Kidney epithelial cell (primary cell): ENCODE measurements around the gene CPA2. TPM values are rescaled to one million over a fixed set of nuclear protein-coding genes. Genes with fewer than 3 reads are reported as not detected.
"Not testable (repeated sequence)": the region's sequence is repeated elsewhere in the genome, so short reads cannot be mapped to it uniquely, and the experiment has no call there.

Source experiments
- DNase-seq: peaks from one replicate; pipeline ENCODE4 v3.0.0-alpha.2; 2010; ENCODE audit warnings: low read depth
- H3K27me3 ChIP-seq: 2 replicates; pipeline ENCODE4 v1.6.0; 2011; ENCODE audit warnings: low read length; ENCODE audit not compliant: control insufficient read depth, insufficient read depth
- H3K36me3 ChIP-seq: 2 replicates; pipeline ENCODE4 v1.5.1; 2011; ENCODE audit warnings: low read length; ENCODE audit not compliant: control insufficient read depth, insufficient read depth
- H3K4me3 ChIP-seq: 2 replicates; pipeline ENCODE4 v1.5.1; 2011; ENCODE audit warnings: low read depth, mild to moderate bottlenecking, control low read depth, low read length
- total RNA-seq: library from RNA; depleted of rRNA; stranded (reverse); fragments of >200 nt; gene quantifications from 2 replicates; pipeline ENCODE4 v1.2.3, GENCODE V29; 2015
- TF ChIP-seq, protein P1 (sequence below): IDR thresholded peaks from 2 replicates; pipeline ENCODE4 v1.5.1; 2011; ENCODE audit warnings: mild to moderate bottlenecking, moderate library complexity, low read length, control low read depth, inconsistent platforms; ENCODE audit not compliant: insufficient read depth, poor library complexity, severe bottlenecking

CPA2 gene
- total RNA-seq, 1 donor from 2014 or later = not detected

DNA sequence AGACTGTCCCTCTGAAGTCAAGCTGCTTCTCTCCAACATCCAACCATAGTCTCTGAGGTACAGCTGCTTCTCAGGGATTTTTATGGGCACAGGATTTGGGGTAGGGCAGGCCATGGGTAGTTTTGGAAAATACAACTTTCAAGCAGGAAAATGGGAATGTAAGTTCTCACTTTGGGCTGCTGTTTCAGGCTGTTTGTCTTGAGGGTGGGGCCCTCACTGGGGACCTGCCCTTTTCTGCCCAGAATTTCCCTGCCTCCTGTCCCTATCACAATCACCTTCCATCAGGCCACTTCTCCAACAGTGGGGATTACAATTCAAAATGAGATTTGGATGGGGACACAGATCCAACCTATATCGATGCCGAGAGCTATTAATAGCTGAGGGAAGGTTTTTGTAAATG is 34.5 kb upstream of the CPA2 start:
- DNase-seq = no peak
- no peaks in the 10 kb centered on the region for H3K36me3 ChIP-seq
- TF ChIP-seq, protein P1, sequence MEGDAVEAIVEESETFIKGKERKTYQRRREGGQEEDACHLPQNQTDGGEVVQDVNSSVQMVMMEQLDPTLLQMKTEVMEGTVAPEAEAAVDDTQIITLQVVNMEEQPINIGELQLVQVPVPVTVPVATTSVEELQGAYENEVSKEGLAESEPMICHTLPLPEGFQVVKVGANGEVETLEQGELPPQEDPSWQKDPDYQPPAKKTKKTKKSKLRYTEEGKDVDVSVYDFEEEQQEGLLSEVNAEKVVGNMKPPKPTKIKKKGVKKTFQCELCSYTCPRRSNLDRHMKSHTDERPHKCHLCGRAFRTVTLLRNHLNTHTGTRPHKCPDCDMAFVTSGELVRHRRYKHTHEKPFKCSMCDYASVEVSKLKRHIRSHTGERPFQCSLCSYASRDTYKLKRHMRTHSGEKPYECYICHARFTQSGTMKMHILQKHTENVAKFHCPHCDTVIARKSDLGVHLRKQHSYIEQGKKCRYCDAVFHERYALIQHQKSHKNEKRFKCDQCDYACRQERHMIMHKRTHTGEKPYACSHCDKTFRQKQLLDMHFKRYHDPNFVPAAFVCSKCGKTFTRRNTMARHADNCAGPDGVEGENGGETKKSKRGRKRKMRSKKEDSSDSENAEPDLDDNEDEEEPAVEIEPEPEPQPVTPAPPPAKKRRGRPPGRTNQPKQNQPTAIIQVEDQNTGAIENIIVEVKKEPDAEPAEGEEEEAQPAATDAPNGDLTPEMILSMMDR = no peak

DNA sequence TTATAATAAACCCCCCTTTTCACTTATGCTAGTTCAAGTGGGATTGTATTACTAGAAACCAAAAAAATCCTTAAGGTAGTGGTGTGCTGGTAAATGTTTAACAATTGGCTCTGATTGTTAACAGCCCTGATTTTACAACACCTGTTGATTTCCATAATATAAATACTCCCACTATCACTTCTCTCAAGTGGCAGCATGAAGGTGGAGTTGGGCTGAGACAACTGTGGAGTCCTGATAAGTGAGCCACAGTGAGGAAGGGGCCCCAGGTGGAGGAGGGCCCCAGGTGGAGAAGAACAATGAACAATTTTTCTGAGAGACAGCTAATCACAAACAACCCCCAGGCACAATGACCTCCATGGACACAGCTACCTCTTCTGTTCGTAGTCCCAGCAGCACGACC is 32.6 kb upstream of the CPA2 start:
- H3K27me3 ChIP-seq = no peaks in the 10 kb centered on the region
- no peak overlapping the region for H3K4me3 ChIP-seq
- DNase-seq = no peak
- TF ChIP-seq, protein P1 = no peak
- no peaks in the 10 kb centered on the region for H3K36me3 ChIP-seq

More for the DNA sequence above, 34.5 kb upstream of the CPA2 start:
- Histone ChIP-seq H3K27me3 (no peaks in the 10 kb centered on the region), H3K4me3 (no peak overlapping the region)

DNA sequence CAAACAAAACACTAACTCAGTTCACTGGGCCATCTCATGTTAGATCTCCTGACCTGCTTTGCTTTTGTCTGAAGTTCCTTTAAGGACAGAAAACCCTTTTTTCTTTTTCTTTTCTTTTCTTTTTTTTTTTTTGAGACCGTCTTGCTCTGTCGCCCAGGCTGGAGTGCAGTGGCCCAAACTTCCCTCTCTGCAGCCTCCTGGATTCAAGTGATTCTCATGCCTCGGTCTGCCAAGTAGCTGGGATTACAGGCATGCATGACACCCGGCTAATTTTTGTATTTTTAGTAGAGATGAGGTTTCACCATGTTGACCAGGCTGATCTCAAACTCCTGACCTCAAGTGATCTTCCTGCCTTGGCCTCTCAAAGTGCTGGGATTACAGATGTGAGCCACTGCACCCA is 30.3 kb upstream of the CPA2 start:
- not testable (repeated sequence) for H3K36me3 ChIP-seq, H3K4me3 ChIP-seq, H3K27me3 ChIP-seq, DNase-seq

DNA sequence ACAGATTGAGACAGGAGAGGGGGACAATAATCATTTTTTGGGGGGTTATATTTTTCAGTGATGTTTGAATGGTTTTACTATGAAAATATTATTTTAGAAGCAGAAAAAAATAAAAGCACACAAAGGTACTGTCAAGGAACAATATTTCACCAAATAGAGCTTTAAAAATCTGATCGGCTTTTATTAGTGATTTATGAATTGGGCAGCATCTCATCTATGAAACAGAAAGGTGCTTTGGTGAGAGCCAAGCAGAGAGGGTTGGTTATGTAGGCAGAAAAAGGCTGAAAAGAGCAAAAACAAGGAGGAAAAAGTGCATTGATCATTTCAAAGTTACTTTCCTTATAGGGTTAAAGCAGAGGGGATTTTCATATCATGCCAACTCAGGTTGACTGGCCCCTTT is 26.4 kb upstream of the CPA2 start:
- Histone ChIP-seq H3K4me3 (no peak overlapping the region), H3K27me3 (no peaks in the 10 kb centered on the region), H3K36me3 (no peaks in the 10 kb centered on the region)
- DNase-seq = no peak
- TF ChIP-seq, protein P1 = no peak

DNA sequence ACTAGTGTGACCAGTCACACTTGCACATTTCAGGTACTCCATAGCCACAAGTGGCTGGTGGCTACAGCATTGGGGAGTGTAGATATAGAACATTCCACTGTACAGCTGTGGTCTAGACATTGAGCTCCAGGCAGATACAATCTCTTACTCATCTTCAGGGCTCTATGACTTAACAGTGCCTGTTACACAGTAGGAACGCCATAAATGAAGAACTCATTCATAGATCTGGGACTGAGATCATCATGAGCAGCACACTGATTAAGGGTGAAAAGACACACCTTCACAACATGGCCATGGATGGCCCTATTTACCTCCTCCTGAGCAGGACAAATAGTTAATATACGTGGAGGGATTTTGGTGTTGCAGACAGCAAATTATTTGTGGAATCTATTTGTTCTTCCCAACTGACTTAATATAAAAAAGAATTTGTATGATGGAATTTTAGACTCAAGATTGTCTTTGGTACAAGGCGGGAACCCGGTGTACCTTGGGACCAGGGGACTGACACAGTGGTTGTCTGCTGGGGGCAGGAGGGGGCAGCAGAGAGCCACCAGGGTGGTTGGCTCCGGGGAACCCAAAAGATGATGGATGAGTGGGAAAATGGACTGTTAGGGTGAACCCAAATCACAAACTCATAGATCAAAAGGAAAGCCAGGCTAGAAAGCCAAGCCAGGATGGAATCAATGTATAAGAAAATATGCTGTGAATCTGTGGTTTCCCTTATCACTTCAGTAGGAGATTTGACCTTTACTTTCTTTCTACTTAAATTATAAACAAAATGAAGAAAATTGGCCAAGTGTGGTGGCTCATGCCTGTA is 24.3 kb upstream of the CPA2 start:
- peak; percentile 21 for DNase-seq
- Histone ChIP-seq H3K36me3 (no peaks in the 10 kb centered on the region), H3K27me3 (no peaks in the 10 kb centered on the region), H3K4me3 (no peak overlapping the region)
- TF ChIP-seq, protein P1 = peak; percentile 86

DNA sequence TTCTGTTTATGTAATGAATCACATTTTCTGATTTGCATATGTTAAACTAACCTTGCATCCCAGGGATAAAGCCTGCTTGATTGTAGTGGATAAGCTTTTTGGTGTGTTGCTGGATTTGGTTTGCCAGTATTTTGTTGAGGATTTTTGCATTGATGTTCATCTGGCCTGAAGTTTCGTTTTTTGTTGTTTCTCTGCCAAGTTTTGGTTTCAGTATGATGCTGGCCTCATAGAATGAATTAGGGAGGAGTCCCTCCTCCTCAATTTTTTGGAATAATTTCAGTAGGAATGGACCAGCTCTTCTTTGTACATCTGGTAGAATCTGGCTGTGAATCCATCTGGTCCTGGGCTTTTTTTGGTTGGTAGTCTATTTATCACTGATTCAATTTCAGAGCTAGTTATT is 23.2 kb upstream of the CPA2 start:
- H3K27me3 ChIP-seq, DNase-seq, H3K4me3 ChIP-seq, H3K36me3 ChIP-seq: not testable (repeated sequence)

DNA sequence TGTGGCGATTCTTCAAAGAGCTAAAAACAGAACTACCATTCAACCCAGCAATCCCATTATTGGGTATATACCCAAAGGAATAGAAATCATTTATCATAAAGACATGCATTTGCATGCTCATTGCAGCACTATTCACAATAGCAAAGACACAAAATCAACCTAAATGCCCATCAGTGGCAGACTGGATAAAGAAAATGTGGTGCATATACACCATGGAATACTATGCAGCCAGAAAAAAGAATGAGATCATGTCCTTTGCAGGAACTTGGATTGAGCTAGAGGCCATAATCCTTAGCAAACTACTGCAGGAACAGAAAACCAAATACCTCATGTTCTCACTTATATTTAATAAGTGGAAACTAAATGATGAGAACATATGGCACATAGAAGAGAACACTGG is 20.2 kb upstream of the CPA2 start:
- not testable (repeated sequence) for DNase-seq, H3K27me3 ChIP-seq, H3K36me3 ChIP-seq, H3K4me3 ChIP-seq

DNA sequence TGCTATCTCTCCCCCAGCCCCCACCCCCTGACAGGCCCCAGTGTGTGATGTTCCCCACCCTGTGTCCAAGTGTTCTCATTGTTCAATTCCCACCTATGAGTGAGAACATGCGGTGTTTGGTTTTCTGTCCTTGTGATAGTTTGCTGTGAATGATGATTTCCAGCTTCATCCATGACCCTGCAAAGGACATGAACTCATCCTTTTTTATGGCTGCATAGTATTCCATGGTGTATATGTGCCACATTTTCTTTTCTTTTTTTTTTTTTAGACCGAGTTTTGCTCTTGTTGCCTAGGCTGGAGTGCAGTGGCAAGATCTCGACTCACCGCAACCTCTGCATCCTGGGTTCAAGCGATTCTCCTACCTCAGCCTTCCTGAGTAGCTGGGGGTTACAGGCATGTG is 17.8 kb upstream of the CPA2 start:
- H3K4me3 ChIP-seq, H3K27me3 ChIP-seq, DNase-seq, H3K36me3 ChIP-seq: not testable (repeated sequence)

DNA sequence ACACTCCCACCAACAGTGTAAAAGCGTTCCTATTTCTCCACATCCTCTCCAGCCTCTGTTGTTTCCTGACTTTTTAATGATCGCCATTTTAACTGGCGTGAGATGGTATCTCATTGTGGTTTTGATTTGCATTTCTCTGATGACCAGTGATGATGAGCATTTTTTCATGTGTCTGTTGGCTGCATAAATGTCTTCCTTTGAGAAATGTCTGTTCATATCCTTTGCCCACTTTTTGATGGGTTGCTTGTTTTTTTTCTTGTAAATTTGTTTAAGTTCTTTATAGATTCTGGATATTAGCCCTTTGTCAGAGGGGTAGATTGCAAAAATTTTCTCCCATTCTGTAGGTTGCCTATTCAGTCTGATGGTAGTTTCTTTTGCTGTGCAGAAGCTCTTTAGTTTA is 17.0 kb upstream of the CPA2 start:
- not testable (repeated sequence) for H3K27me3 ChIP-seq, H3K4me3 ChIP-seq, H3K36me3 ChIP-seq, DNase-seq
